ENCODE results near the gene ZNF462.

ZNF462 gene

GRCh38 chr9:106918825-106919509, 56.0 kb downstream of the ZNF462 start:
- no peak for DNase-seq
- Histone ChIP-seq H3K23ac (ENCODE audit: low read length in 2 of 2) (no peak overlapping the region), H3K27me3 (ENCODE audit: control insufficient read depth in 1 of 2, insufficient read depth in 1 of 2, low read length in 2 of 2) (no peaks in the 10 kb centered on the region), H3K27ac (ENCODE audit: low read length, poor library complexity, severe bottlenecking) (no peak overlapping the region), H3K79me1 (replicated peaks; ENCODE audit: low read length, poor library complexity, severe bottlenecking) (peaks cover 16% of the 10 kb centered on the region), H2AFZ (ENCODE audit: low read depth, low read length) (no peak overlapping the region), H3K18ac (ENCODE audit: low read depth in 1 of 2, low read length in 2 of 2) (no peak overlapping the region), H3K4ac (ENCODE audit: low read depth in 1 of 2, low read length in 2 of 2) (no peak overlapping the region), H2AK5ac (ENCODE audit: low read length, severe bottlenecking) (peak overlapping the region; percentile 81), H3K4me1 (ENCODE audit: control insufficient read depth, insufficient read depth, low read depth, low read length) (peaks cover 11% of the 10 kb centered on the region), H2BK12ac (ENCODE audit: low read length in 2 of 2) (peak overlapping the region in 1 of 2 experiments; percentile 79), H2BK5ac (ENCODE audit: low read depth, low read length, poor library complexity, severe bottlenecking) (no peak overlapping the region), H2BK15ac (ENCODE audit: low read depth, poor library complexity, severe bottlenecking) (no peak overlapping the region), H3K14ac (ENCODE audit: low read length in 2 of 2) (no peak overlapping the region), H3K4me2 (ENCODE audit: low read length, poor library complexity, severe bottlenecking) (no peak overlapping the region), H3K4me3 (ENCODE audit: insufficient read depth in 1 of 2, low read depth in 1 of 2, low read length in 2 of 2) (no peak overlapping the region), H2BK120ac (ENCODE audit: low read depth, low read length) (no peak overlapping the region), H4K91ac (ENCODE audit: low read length) (no peak overlapping the region), H3K9ac (ENCODE audit: low read length) (no peak overlapping the region), H4K8ac (ENCODE audit: low read length) (no peak overlapping the region), H3K36me3 (ENCODE audit: control insufficient read depth in 1 of 2, insufficient read depth in 2 of 2, low read depth in 1 of 2, low read length in 2 of 2) (peaks cover 0 to 9% of the 10 kb centered on the region in 2 experiments), H3K9me3 (ENCODE audit: control insufficient read depth, low read length) (no peaks in the 10 kb centered on the region)
- WGBS, result 98% methylated on average over 5 of the region's 5 CpGs

GRCh38 chr9:106920091-106920490, 57.1 kb downstream of the ZNF462 start:
- H3K4ac ChIP-seq (ENCODE audit: low read depth in 1 of 2, low read length in 2 of 2), result no peak overlapping the region
- H3K36me3 ChIP-seq (ENCODE audit: control insufficient read depth in 1 of 2, insufficient read depth in 2 of 2, low read depth in 1 of 2, low read length in 2 of 2), result peaks cover 9 to 20% of the 10 kb centered on the region in 2 experiments
- H2BK120ac ChIP-seq (ENCODE audit: low read depth, low read length), result no peak overlapping the region
- H3K27me3 ChIP-seq (ENCODE audit: control insufficient read depth in 1 of 2, insufficient read depth in 1 of 2, low read length in 2 of 2), result no peaks in the 10 kb centered on the region
- peak overlapping the region; percentile 49 for H2AK5ac ChIP-seq (ENCODE audit: low read length, severe bottlenecking)
- H2BK5ac ChIP-seq (ENCODE audit: low read depth, low read length, poor library complexity, severe bottlenecking), result no peak overlapping the region
- no peak overlapping the region for H3K23ac ChIP-seq (ENCODE audit: low read length in 2 of 2)
- H3K9ac ChIP-seq (ENCODE audit: low read length), result no peak overlapping the region
- no peak overlapping the region for H3K4me3 ChIP-seq (ENCODE audit: insufficient read depth in 1 of 2, low read depth in 1 of 2, low read length in 2 of 2)
- H3K14ac ChIP-seq (ENCODE audit: low read length in 2 of 2), result no peak overlapping the region
- no peak overlapping the region for H2BK15ac ChIP-seq (ENCODE audit: low read depth, poor library complexity, severe bottlenecking)
- no peak overlapping the region for H2AFZ ChIP-seq (ENCODE audit: low read depth, low read length)
- H3K4me2 ChIP-seq (ENCODE audit: low read length, poor library complexity, severe bottlenecking), result no peak overlapping the region
- H3K4me1 ChIP-seq (ENCODE audit: control insufficient read depth, insufficient read depth, low read depth, low read length), result peaks cover 11% of the 10 kb centered on the region
- peak overlapping the region in 1 of 2 experiments; percentile 72 for H3K18ac ChIP-seq (ENCODE audit: low read depth in 1 of 2, low read length in 2 of 2)
- H4K8ac ChIP-seq (ENCODE audit: low read length), result no peak overlapping the region
- peaks cover 21% of the 10 kb centered on the region for H3K79me1 ChIP-seq (replicated peaks; ENCODE audit: low read length, poor library complexity, severe bottlenecking)
- DNase-seq, result no peak
- H2BK12ac ChIP-seq (ENCODE audit: low read length in 2 of 2), result peak overlapping the region in 1 of 2 experiments; percentile 54
- H3K9me3 ChIP-seq (ENCODE audit: control insufficient read depth, low read length), result no peaks in the 10 kb centered on the region
- H4K91ac ChIP-seq (ENCODE audit: low read length), result no peak overlapping the region
- no peak overlapping the region for H3K27ac ChIP-seq (ENCODE audit: low read length, poor library complexity, severe bottlenecking)
- 98% methylated on average over 4 of the region's 4 CpGs for WGBS

GRCh38 chr9:106920701-106921283, 57.8 kb downstream of the ZNF462 start:
- H2BK5ac ChIP-seq (ENCODE audit: low read depth, low read length, poor library complexity, severe bottlenecking), result peak overlapping the region; percentile 47
- H2AFZ ChIP-seq (ENCODE audit: low read depth, low read length), result no peak overlapping the region
- peak overlapping the region; percentile 59 to 90 for H3K4ac ChIP-seq (ENCODE audit: low read depth in 1 of 2, low read length in 2 of 2)
- H2BK12ac ChIP-seq (ENCODE audit: low read length in 2 of 2), result peak overlapping the region; percentile 78 to 87
- peak overlapping the region in 1 of 2 experiments; percentile 41 for H3K23ac ChIP-seq (ENCODE audit: low read length in 2 of 2)
- peak overlapping the region in 1 of 2 experiments; percentile 59 for H3K4me3 ChIP-seq (ENCODE audit: insufficient read depth in 1 of 2, low read depth in 1 of 2, low read length in 2 of 2)
- H2AK5ac ChIP-seq (ENCODE audit: low read length, severe bottlenecking), result peak overlapping the region; percentile 81
- H3K18ac ChIP-seq (ENCODE audit: low read depth in 1 of 2, low read length in 2 of 2), result peak overlapping the region; percentile 52 to 76
- H3K14ac ChIP-seq (ENCODE audit: low read length in 2 of 2), result no peak overlapping the region
- H2BK15ac ChIP-seq (ENCODE audit: low read depth, poor library complexity, severe bottlenecking), result no peak overlapping the region
- peaks cover 25% of the 10 kb centered on the region for H3K79me1 ChIP-seq (replicated peaks; ENCODE audit: low read length, poor library complexity, severe bottlenecking)
- no peaks in the 10 kb centered on the region for H3K9me3 ChIP-seq (ENCODE audit: control insufficient read depth, low read length)
- H3K4me1 ChIP-seq (ENCODE audit: control insufficient read depth, insufficient read depth, low read depth, low read length), result peaks cover 11% of the 10 kb centered on the region
- peak; percentile 29 for DNase-seq
- peak overlapping the region; percentile 73 for H4K91ac ChIP-seq (ENCODE audit: low read length)
- H3K27me3 ChIP-seq (ENCODE audit: control insufficient read depth in 1 of 2, insufficient read depth in 1 of 2, low read length in 2 of 2), result no peaks in the 10 kb centered on the region
- peak overlapping the region; percentile 83 for H3K27ac ChIP-seq (ENCODE audit: low read length, poor library complexity, severe bottlenecking)
- peak overlapping the region; percentile 46 for H3K4me2 ChIP-seq (ENCODE audit: low read length, poor library complexity, severe bottlenecking)
- peak overlapping the region; percentile 83 for H3K9ac ChIP-seq (ENCODE audit: low read length)
- peak overlapping the region; percentile 42 for H2BK120ac ChIP-seq (ENCODE audit: low read depth, low read length)
- 54% methylated on average over 4 of the region's 4 CpGs for WGBS
- peak overlapping the region; percentile 92 for H4K8ac ChIP-seq (ENCODE audit: low read length)
- H3K36me3 ChIP-seq (ENCODE audit: control insufficient read depth in 1 of 2, insufficient read depth in 2 of 2, low read depth in 1 of 2, low read length in 2 of 2), result peaks cover 16 to 27% of the 10 kb centered on the region in 2 experiments

GRCh38 chr9:106921341-106921899, 58.5 kb downstream of the ZNF462 start:
- WGBS, result 16% methylated on average over 3 of the region's 3 CpGs
- Histone ChIP-seq H3K23ac (ENCODE audit: low read length in 2 of 2) (peak overlapping the region in 1 of 2 experiments; percentile 41), H2BK120ac (ENCODE audit: low read depth, low read length) (peak overlapping the region; percentile 42), H3K18ac (ENCODE audit: low read depth in 1 of 2, low read length in 2 of 2) (peak overlapping the region; percentile 52 to 76), H2BK5ac (ENCODE audit: low read depth, low read length, poor library complexity, severe bottlenecking) (peak overlapping the region; percentile 47), H3K4me3 (ENCODE audit: insufficient read depth in 1 of 2, low read depth in 1 of 2, low read length in 2 of 2) (peak overlapping the region in 1 of 2 experiments; percentile 59), H3K9me3 (ENCODE audit: control insufficient read depth, low read length) (no peaks in the 10 kb centered on the region), H3K79me1 (replicated peaks; ENCODE audit: low read length, poor library complexity, severe bottlenecking) (peaks cover 30% of the 10 kb centered on the region), H2BK15ac (ENCODE audit: low read depth, poor library complexity, severe bottlenecking) (no peak overlapping the region), H2BK12ac (ENCODE audit: low read length in 2 of 2) (no peak overlapping the region), H2AK5ac (ENCODE audit: low read length, severe bottlenecking) (peak overlapping the region; percentile 81), H3K27me3 (ENCODE audit: control insufficient read depth in 1 of 2, insufficient read depth in 1 of 2, low read length in 2 of 2) (no peaks in the 10 kb centered on the region), H2AFZ (ENCODE audit: low read depth, low read length) (no peak overlapping the region), H3K9ac (ENCODE audit: low read length) (peak overlapping the region; percentile 83), H3K4me2 (ENCODE audit: low read length, poor library complexity, severe bottlenecking) (peak overlapping the region; percentile 46), H4K91ac (ENCODE audit: low read length) (peak overlapping the region; percentile 73), H3K14ac (ENCODE audit: low read length in 2 of 2) (no peak overlapping the region), H3K4ac (ENCODE audit: low read depth in 1 of 2, low read length in 2 of 2) (peak overlapping the region; percentile 59 to 90), H3K27ac (ENCODE audit: low read length, poor library complexity, severe bottlenecking) (peak overlapping the region; percentile 83), H4K8ac (ENCODE audit: low read length) (peak overlapping the region; percentile 29), H3K36me3 (ENCODE audit: control insufficient read depth in 1 of 2, insufficient read depth in 2 of 2, low read depth in 1 of 2, low read length in 2 of 2) (peaks cover 22 to 33% of the 10 kb centered on the region in 2 experiments), H3K4me1 (ENCODE audit: control insufficient read depth, insufficient read depth, low read depth, low read length) (peaks cover 9% of the 10 kb centered on the region)
- peak; percentile 90 for DNase-seq
